Uterus (tissue), 4 donors: ENCODE data around the gene ZNF521. TPM values are rescaled to one million over a fixed set of nuclear protein-coding genes. Genes with fewer than 3 reads are reported as not detected.

ENCODE experiments used
- DNase-seq, 2 donors: peaks; one replicate each; pipeline ENCODE4 v3.0.0-alpha.2; 2019 to 2020
- H3K27ac ChIP-seq, 2 donors: fragments of 200-600 bp; sonication (generic); 1 replicate in 1 of 2; 2 replicates in 1 of 2; pipeline ENCODE4 v1.5.1; 2016 to 2018
- H3K27me3 ChIP-seq, 2 donors: fragments of 200-600 bp; sonication (generic); one replicate each; pipeline ENCODE4 v1.5.1; 2018 to 2019; ENCODE audit warnings: control low read depth in 1 of 2
- H3K36me3 ChIP-seq, 2 donors: fragments of 200-600 bp; sonication (generic); one replicate each; pipeline ENCODE4 v1.5.1; 2019; ENCODE audit warnings: control low read depth in 1 of 2
- H3K4me1 ChIP-seq, 2 donors: fragments of 200-600 bp; sonication (generic); one replicate each; pipeline ENCODE4 v1.5.1; 2018 to 2019; ENCODE audit warnings: control low read depth in 1 of 2
- H3K4me3 ChIP-seq, 2 donors: fragments of 200-600 bp; sonication (generic); 1 replicate in 1 of 2; 2 replicates in 1 of 2; pipeline ENCODE4 v1.5.1; 2018 to 2019; ENCODE audit warnings: mild to moderate bottlenecking in 1 of 2
- H3K9me3 ChIP-seq, 2 donors: fragments of 200-600 bp; sonication (generic); one replicate each; pipeline ENCODE4 v1.5.1; 2019; ENCODE audit warnings: control low read depth in 1 of 2
- CTCF ChIP-seq, 4 experiments: fragments of 200-600 bp in 2 of 4; fragments of 450-650 bp in 2 of 4; sonication (generic) in 2 of 4; IDR thresholded peaks; one replicate each; pipeline ENCODE4 v1.5.1; 2016 to 2019; ENCODE audit warnings: antibody characterized with exemption in 4 of 4, mild to moderate bottlenecking in 2 of 4, moderate library complexity in 1 of 4
- POLR2A ChIP-seq, 2 donors: fragments of 450-650 bp; IDR thresholded peaks; one replicate each; pipeline ENCODE4 v1.6.1; 2016; ENCODE audit warnings: antibody characterized with exemption in 2 of 2, mild to moderate bottlenecking in 1 of 2, moderate library complexity in 1 of 2
- intact Hi-C: fragments of 100-400 bp; cut with DNase I; formaldehyde crosslinking; loops from one replicate; pipeline ENCODE4 v1.15.1; 2023; ENCODE audit warnings: low total_unique reads
- total RNA-seq, 4 donors: library from RNA; depleted of rRNA in 3 of 4; stranded (reverse); fragments of >200 nt in 3 of 4; gene quantifications; one replicate each; pipeline versions ENCODE4 v1.1.0 to v1.2.4, GENCODE V29; 2014 to 2023
- donor health status: DM: yes; HTN: yes; CAD: no.

ZNF521 gene
- total RNA-seq, 4 donors from 2014 or later: 47.4 to 116 (median 72.8) TPM

DNA sequence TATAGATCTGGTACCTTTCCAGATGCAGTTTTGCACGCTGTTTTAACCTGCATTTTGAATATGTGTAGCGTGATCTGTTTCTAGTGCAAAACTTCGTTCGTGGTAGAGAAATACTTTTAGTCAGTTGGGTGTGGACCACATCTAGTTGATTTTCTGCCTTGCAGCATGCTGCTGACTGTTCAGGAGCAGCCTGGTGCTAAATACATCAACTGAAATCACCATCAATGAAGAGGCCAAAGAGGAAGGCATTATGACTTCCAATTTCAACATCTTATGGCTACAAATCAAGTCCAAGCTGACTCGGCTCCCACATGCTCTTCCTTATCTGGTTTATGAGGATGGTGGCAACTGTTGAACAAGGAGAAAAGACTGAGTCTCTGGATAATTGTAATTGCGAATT, 298.5 kb downstream of the ZNF521 start:
- Histone ChIP-seq H3K9me3 (no peaks in the 10 kb centered on the region), H3K27me3 (no peaks in the 10 kb centered on the region), H3K4me3 (no peak overlapping the region), H3K27ac (no peak overlapping the region), H3K4me1 (no peaks in the 10 kb centered on the region), H3K36me3 (no peaks in the 10 kb centered on the region)
- DNase-seq: no peak
- intact Hi-C loops: no loop called here
- TF ChIP-seq POLR2A (IDR thresholded peaks at IDR 0.05) (no peak), CTCF (IDR thresholded peaks at IDR 0.05) (no peak)

- TF ChIP-seq CTCF (IDR thresholded peaks at IDR 0.05): no peak
- TF ChIP-seq POLR2A (IDR thresholded peaks at IDR 0.05): no peak
- intact Hi-C loops: no loop called here
- no peak for DNase-seq
- Histone ChIP-seq H3K27ac (no peak overlapping the region), H3K4me1 (no peaks in the 10 kb centered on the region), H3K36me3 (no peaks in the 10 kb centered on the region), H3K9me3 (no peaks in the 10 kb centered on the region), H3K4me3 (no peak overlapping the region), H3K27me3 (no peaks in the 10 kb centered on the region)
Observed at GRCh38 chr18:25052511-25052921, 299.4 kb downstream of the ZNF521 start.

DNA sequence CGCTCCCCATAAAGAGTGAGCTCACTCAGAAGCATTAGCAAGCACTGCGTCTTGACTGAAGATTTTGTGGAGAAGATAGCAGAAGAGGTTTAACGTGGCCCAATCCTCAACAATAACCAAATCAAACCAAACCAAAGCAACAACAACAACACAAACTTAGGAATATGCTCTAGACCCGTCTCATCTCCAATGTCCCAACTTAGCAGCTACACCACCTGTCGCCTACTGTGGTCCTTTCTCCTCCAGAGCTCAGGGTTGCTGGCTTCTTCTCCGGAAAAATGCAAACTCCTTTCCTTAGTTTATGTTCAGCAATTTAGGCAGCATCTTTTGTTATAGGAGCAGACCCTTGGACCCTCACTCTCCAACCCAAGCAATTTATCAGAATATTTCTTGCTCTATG, 301.4 kb downstream of the ZNF521 start:
- TF ChIP-seq CTCF (IDR thresholded peaks at IDR 0.05) (no peak), POLR2A (IDR thresholded peaks at IDR 0.05) (no peak)
- intact Hi-C loops: no loop called here
- no peaks in the 10 kb centered on the region for H3K36me3 ChIP-seq
- DNase-seq: no peak
- no peaks in the 10 kb centered on the region for H3K9me3 ChIP-seq
- no peak overlapping the region for H3K4me3 ChIP-seq
- no peak overlapping the region for H3K27ac ChIP-seq
- H3K4me1 ChIP-seq: no peaks in the 10 kb centered on the region
- no peaks in the 10 kb centered on the region for H3K27me3 ChIP-seq

- Histone ChIP-seq H3K9me3 (no peaks in the 10 kb centered on the region), H3K4me3 (no peak overlapping the region), H3K4me1 (no peaks in the 10 kb centered on the region), H3K27me3 (no peaks in the 10 kb centered on the region), H3K36me3 (no peaks in the 10 kb centered on the region), H3K27ac (no peak overlapping the region)
- TF ChIP-seq POLR2A (IDR thresholded peaks at IDR 0.05) (no peak), CTCF (IDR thresholded peaks at IDR 0.05) (no peak)
- no peak for DNase-seq
- intact Hi-C loops: no loop called here
Observed at GRCh38 chr18:25047983-25048382, 304.0 kb downstream of the ZNF521 start.

- TF ChIP-seq CTCF (IDR thresholded peaks at IDR 0.05): no peak
- no peak for DNase-seq
- Histone ChIP-seq H3K27me3 (no peaks in the 10 kb centered on the region), H3K36me3 (no peaks in the 10 kb centered on the region), H3K27ac (no peak overlapping the region), H3K4me3 (no peak overlapping the region), H3K9me3 (no peaks in the 10 kb centered on the region), H3K4me1 (no peaks in the 10 kb centered on the region)
- intact Hi-C loops: no loop called here
Observed at GRCh38 chr18:25047421-25047820, 304.5 kb downstream of the ZNF521 start.
